PFSK-1 (cell line): ENCODE data around the gene TNC.

Experiments
- POLR2AphosphoS5 ChIP-seq: IDR thresholded peaks from 2 replicates; pipeline ENCODE4 v1.6.1; 2012; ENCODE audit warnings: low read depth, mild to moderate bottlenecking, control low read depth, low read length, moderate library complexity
- TAF1 ChIP-seq: IDR thresholded peaks from 2 replicates; pipeline ENCODE4 v1.6.1; 2012; ENCODE audit warnings: low read length, control low read depth, borderline replicate concordance; ENCODE audit not compliant: insufficient read depth

- TF ChIP-seq POLR2AphosphoS5 (no peak), TAF1 (no peak)
These were observed 128.2 kb downstream of the TNC start for GRCh38 chr9:114989600-114990410.
